Activated T-helper 9 cell treated with anti-CD3 and anti-CD28 coated beads, Interleukin-2, amount 50 U/mL, for 16 hours (primary cell): ENCODE measurements around the gene PRKCE.

Source experiments
- DNase-seq: peaks from one replicate; pipeline ENCODE4 v3.0.0-alpha.2; 2020; ENCODE audit warnings: low read depth

The PRKCE gene

GRCh38 chr2:45936623-45936979 is 285.1 kb downstream of the PRKCE start:
- DNase-seq, result no peak

GRCh38 chr2:45937990-45938389 is 286.5 kb downstream of the PRKCE start:
- DNase-seq, result no peak

- no peak for DNase-seq
These were observed 287.4 kb downstream of the PRKCE start for GRCh38 chr2:45938649-45939511.

- DNase-seq, result no peak
These were observed 290.2 kb downstream of the PRKCE start for GRCh38 chr2:45941531-45942236.

- DNase-seq, result no peak
These were observed 290.8 kb downstream of the PRKCE start for GRCh38 chr2:45942237-45942738.

- no peak for DNase-seq
These were observed 292.0 kb downstream of the PRKCE start for GRCh38 chr2:45943219-45944044.

- no peak for DNase-seq
These were observed 292.6 kb downstream of the PRKCE start for GRCh38 chr2:45944074-45944473.

- DNase-seq, result no peak
These were observed 293.8 kb downstream of the PRKCE start for GRCh38 chr2:45945302-45945717.

- no peak for DNase-seq
These were observed 294.5 kb downstream of the PRKCE start for GRCh38 chr2:45946023-45946422.

- DNase-seq, result no peak
These were observed 299.1 kb downstream of the PRKCE start for GRCh38 chr2:45950606-45951005.

- no peak for DNase-seq
These were observed 299.7 kb downstream of the PRKCE start for GRCh38 chr2:45951025-45951727.

- no peak for DNase-seq
These were observed 301.1 kb downstream of the PRKCE start for GRCh38 chr2:45952591-45952990.

GRCh38 chr2:45953376-45954027 is 302.0 kb downstream of the PRKCE start:
- DNase-seq, result no peak

GRCh38 chr2:45954233-45954850 is 302.9 kb downstream of the PRKCE start:
- DNase-seq, result no peak

GRCh38 chr2:45957533-45958227 is 306.2 kb downstream of the PRKCE start:
- no peak for DNase-seq

- DNase-seq, result no peak
These were observed 308.8 kb downstream of the PRKCE start for GRCh38 chr2:45960057-45960863.

GRCh38 chr2:45962177-45962921 is 310.9 kb downstream of the PRKCE start:
- DNase-seq, result no peak

- DNase-seq, result no peak
These were observed 312.3 kb downstream of the PRKCE start for GRCh38 chr2:45963816-45964215.
